Small intestine (tissue), 7 donors: ENCODE measurements around the gene ZNF764. TPM values are rescaled to one million over a fixed set of nuclear protein-coding genes. Genes with fewer than 3 reads are reported as not detected.

Source experiments
- DNase-seq, 2 donors: peaks; one replicate each; pipeline versions ENCODE4 v3.0.0 to v3.0.0-alpha.2; 2013
- FAIRE-seq: peaks from 2 replicates; lab custom pipeline; 2012; peaks lifted over from hg19 to GRCh38; lab: Jason Lieb, UNC
- H3K27ac ChIP-seq, 3 donors: one replicate each; pipeline ENCODE4 v1.5.1; 2013; ENCODE audit warnings: low read length in 2 of 3, mild to moderate bottlenecking in 2 of 3, control low read depth in 1 of 3, inconsistent platforms in 1 of 3, low read depth in 1 of 3, moderate library complexity in 1 of 3
- H3K27me3 ChIP-seq, 3 donors: one replicate each; pipeline ENCODE4 v1.6.1; 2013; ENCODE audit warnings: low read length in 3 of 3, inconsistent platforms in 1 of 3; ENCODE audit not compliant: control insufficient read depth in 3 of 3, insufficient read depth in 3 of 3
- H3K36me3 ChIP-seq, 3 donors: one replicate each; pipeline ENCODE4 v1.6.1; 2013; ENCODE audit warnings: low read length in 3 of 3, inconsistent platforms in 1 of 3, low read depth in 1 of 3, mild to moderate bottlenecking in 1 of 3, moderate library complexity in 1 of 3; ENCODE audit not compliant: control insufficient read depth in 3 of 3, insufficient read depth in 2 of 3
- H3K4me1 ChIP-seq, 3 donors: one replicate each; pipeline ENCODE4 v1.6.1; 2013; ENCODE audit warnings: low read length in 2 of 3, inconsistent platforms in 1 of 3, low read depth in 1 of 3, mild to moderate bottlenecking in 1 of 3, moderate library complexity in 1 of 3; ENCODE audit not compliant: control insufficient read depth in 3 of 3, insufficient read depth in 2 of 3
- H3K4me3 ChIP-seq, 3 donors: one replicate each; pipeline ENCODE4 v1.5.1; 2013; ENCODE audit warnings: low read length in 3 of 3, control low read depth in 1 of 3, inconsistent platforms in 1 of 3, low read depth in 1 of 3, mild to moderate bottlenecking in 1 of 3, moderate library complexity in 1 of 3
- H3K9me3 ChIP-seq, 2 donors: one replicate each; pipeline ENCODE4 v1.6.1; 2013; ENCODE audit warnings: low read depth in 1 of 2, low read length in 1 of 2; ENCODE audit not compliant: control insufficient read depth in 2 of 2, insufficient read depth in 1 of 2
- WGBS, 3 donors: extraction: QIAGEN DNeasy Blood & Tissue Kit; methylation state at CpG; one replicate each; pipeline ENCODE4 v1.1.7; 2013; 5-methylcytosine and 5-hydroxymethylcytosine counted together
- polyA plus RNA-seq, 4 donors: library from polyadenylated mRNA; stranded (reverse) in 3 of 4; unstranded in 1 of 4; fragments of 200-250 nt in 3 of 4; fragments of 120-200 nt in 1 of 4; gene quantifications; one replicate each; pipeline versions ENCODE4 v1.2.1 to v1.2.3, GENCODE V29; 2013
- donor health status: healthy with polysubstance abuse.
- donor health status: control.
- donor health status: control.
- donor health status: Bipolar disorder and iron deficiency.
- donor health status: healthy.

The ZNF764 gene
- polyA plus RNA-seq, 4 donors: 5.4 to 23.0 (median 6.2) TPM

DNA sequence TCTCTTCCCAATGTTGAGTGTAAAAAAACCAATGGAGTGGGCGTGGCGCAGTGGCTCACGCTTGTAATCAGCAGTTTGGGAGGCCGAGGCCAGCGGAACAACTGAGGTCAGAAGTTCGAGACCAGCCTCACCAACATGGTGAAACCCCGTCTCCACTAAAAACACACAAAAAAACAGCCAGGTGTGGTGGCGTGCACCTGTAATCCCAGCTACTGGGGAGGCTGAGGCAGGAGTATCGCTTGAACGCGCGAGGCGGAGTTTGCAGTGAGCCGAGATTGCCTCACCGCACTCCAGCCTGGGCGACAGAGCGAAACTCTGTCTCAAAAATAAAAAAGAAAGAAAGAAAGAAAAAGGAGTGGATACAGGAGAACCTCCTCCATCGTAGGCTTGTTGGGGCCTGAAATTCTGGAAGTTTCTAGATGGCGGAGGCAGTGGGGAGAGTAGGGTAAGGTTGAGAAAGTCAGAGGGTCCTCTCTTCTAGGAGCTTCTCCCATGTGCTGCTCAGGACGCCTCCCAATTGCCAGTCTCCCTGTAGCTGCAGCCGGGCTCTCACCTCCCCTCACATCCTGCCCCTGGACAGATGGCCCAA lies 709 bp upstream of the ZNF764 start:
- 69 to 80% (median 74%) methylated on average over 21 of the region's 21 CpGs for WGBS, 3 donors
- Histone ChIP-seq H3K4me1 (peaks cover 3 to 38% (median 4%) of the 10 kb centered on the region in 3 donors), H3K36me3 (peaks cover 0 to 29% (median 5%) of the 10 kb centered on the region in 3 donors), H3K9me3 (no peaks in the 10 kb centered on the region), H3K27ac (peak overlapping the region; percentile 83 to 96 (median 91)), H3K4me3 (peak overlapping the region in 2 of 3 donors; percentile 17 to 22), H3K27me3 (no peaks in the 10 kb centered on the region)
- DNase-seq (no peak), FAIRE-seq (no peak)

DNA sequence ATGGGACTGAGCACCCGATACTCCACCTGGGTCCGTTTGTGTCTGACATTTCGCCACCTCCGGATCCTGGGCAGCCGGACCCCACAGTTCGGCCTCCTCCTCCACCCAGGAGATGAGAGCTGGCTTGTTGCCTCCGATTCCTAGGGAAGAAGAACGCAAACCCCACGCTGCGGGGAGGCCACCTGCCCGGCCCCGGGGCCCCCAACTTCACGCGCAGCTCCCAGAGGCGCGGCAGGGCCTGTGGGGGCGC lies 542 bp downstream of the ZNF764 start:
- no peak for FAIRE-seq
- 0 to 1% (median 0%) methylated on average over 15 to 17 of the region's 17 CpGs for WGBS, 3 donors

DNA sequence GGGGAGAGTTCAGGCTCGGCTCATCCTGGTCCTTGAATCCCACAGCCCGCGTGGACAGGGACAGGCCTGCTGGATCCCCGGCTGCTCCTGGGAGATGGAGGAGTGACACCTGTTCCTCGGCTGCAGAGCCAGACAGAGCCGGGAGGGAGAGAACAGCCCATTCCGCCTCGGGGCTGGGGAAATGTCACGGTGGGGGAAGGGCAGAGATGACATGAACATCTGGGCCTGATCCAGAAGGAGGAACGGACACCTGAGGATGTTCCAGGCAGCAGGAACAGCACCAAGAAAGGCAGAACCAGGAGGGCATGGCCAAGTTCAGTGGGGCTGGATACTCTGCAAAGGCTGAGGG lies 2.1 kb downstream of the ZNF764 start:
- Histone ChIP-seq H3K27me3 (no peaks in the 10 kb centered on the region), H3K4me3 (peak overlapping the region in 1 of 3 donors; percentile 11), H3K4me1 (peaks cover 4 to 57% (median 9%) of the 10 kb centered on the region in 3 donors), H3K27ac (peak overlapping the region in 1 of 3 donors; percentile 48), H3K9me3 (no peaks in the 10 kb centered on the region), H3K36me3 (peaks cover 0 to 48% (median 8%) of the 10 kb centered on the region in 3 donors)
- 64 to 68% (median 65%) methylated on average over 10 of the region's 10 CpGs for WGBS, 3 donors
- no peak for DNase-seq
- no peak for FAIRE-seq

More for the DNA sequence above, 542 bp downstream of the ZNF764 start:
- DNase-seq: peak in 1 of 2 donors; percentile 67
- Histone ChIP-seq H3K4me3 (peak overlapping the region; percentile 73 to 78 (median 77)), H3K27ac (peak overlapping the region; percentile 85 to 96 (median 91)), H3K27me3 (no peaks in the 10 kb centered on the region), H3K9me3 (no peaks in the 10 kb centered on the region), H3K36me3 (peaks cover 0 to 39% (median 8%) of the 10 kb centered on the region in 3 donors), H3K4me1 (peaks cover 4 to 47% (median 9%) of the 10 kb centered on the region in 3 donors)

DNA sequence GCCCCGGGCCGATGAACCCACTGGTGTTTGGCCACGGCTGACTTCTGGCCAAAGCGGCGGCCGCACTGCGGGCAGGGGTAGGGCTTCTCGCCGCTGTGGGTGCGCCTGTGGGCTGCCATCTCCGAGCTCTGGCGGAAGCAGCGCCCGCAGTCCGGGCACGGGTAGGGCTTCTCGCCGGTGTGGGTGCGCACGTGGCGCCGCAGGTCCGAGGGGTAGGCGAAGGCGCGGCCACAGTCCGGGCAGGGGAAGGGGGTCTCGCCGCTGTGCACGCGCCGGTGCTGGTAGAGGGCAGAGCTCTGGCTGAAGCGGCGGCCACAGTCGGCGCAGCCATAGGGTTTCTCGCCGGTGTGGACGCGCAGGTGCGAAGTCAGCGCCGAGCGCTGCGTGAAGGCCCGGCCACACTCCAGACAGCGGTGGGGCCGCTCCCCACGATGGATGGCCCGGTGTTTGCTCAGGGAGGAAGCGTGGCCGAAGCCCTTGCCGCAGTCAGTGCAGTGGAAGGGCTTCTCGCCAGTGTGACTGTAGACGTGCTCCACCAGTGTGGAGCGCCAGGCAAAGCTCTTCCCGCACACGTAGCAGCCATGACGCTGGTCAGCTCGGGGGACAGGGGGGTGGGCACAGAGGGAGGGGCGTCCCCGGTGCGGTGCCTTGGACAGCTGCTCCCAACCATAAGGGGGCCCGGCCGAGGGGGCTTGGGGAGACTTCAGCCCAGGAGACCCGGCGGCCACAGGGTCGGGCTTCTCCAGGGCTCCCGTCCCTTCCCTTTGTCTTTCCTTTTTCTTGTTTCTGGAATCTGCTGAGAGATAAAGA lies 2.7 kb downstream of the ZNF764 start:
- 95 to 96% (median 95%) methylated on average over 56 to 69 of the region's 69 CpGs for WGBS, 3 donors
- Histone ChIP-seq H3K36me3 (peaks cover 0 to 49% (median 8%) of the 10 kb centered on the region in 3 donors), H3K4me3 (peak overlapping the region in 1 of 3 donors; percentile 11), H3K27me3 (no peaks in the 10 kb centered on the region), H3K27ac (no peak overlapping the region), H3K9me3 (no peaks in the 10 kb centered on the region), H3K4me1 (peaks cover 4 to 58% (median 9%) of the 10 kb centered on the region in 3 donors)
- DNase-seq: no peak
- FAIRE-seq: no peak

DNA sequence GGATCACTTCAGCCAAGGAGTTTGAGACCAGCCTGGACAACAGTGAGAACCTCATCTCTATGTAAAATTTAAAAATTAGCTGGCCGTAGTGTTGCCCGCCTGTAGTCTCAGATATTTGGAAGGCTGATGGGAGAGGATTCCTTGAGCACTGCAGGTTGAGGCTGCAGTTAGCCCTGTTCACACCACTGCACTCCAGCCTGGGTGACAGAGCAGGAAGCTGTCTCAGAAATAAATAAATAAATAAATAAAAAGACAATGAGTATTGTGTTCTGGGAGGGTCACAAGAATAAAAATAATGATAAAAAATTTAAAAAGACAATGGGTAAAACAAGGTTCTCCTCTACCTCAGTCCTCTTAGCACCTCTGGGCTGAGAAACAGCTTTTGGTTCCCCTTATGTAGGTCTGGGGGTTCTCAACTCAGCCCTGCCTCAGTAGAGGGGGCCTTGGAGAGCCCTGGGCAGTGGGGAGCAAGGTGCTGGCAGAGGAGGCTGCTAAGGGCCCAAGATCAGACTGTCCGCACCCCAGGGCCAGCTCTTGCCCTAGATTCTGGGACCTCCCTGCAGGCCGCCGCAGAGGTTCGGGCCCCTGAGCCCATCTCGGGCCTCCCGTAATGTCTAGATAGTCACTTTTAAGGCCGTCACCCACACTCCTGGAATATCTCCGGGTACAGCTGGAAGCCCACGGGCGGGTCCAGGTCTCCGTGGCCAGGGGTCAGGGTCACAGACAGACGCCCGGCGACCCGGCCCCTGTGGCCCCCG lies 3.4 kb downstream of the ZNF764 start:
- Histone ChIP-seq H3K4me1 (peaks cover 3 to 62% (median 9%) of the 10 kb centered on the region in 3 donors), H3K27ac (no peak overlapping the region), H3K27me3 (no peaks in the 10 kb centered on the region), H3K36me3 (peaks cover 0 to 49% (median 8%) of the 10 kb centered on the region in 3 donors), H3K4me3 (no peak overlapping the region), H3K9me3 (no peaks in the 10 kb centered on the region)
- FAIRE-seq (no peak), DNase-seq (no peak)
- 90 to 94% (median 94%) methylated on average over 18 of the region's 18 CpGs for WGBS, 3 donors

DNA sequence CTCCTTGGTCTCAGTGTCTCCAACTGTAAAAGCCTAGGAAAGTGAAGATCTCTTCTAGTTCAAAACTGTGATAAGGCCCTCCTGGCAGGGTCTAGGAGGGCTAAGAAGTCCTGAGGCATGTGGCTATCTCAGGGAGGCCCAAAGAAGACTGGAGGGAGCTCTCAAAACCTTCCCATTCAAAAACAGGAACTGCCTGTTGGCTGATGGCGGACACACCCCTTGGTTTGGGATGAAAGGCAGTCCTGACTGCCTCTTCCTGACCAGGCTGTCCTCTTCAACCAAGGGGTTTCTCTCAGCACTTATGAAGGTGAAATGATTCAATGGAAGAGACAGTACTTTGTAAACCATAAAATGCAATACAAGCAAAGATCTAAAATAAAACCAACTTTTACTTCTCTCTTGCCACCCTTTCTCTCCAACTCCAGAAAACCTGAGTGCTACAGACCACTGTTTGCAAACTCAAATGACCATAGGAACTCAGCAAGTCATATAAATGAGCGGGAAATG lies 4.7 kb downstream of the ZNF764 start:
- 88 to 100% (median 92%) methylated on average over 2 of the region's 2 CpGs for WGBS, 3 donors
- Histone ChIP-seq H3K27ac (no peak overlapping the region), H3K27me3 (no peaks in the 10 kb centered on the region), H3K4me3 (no peak overlapping the region), H3K9me3 (no peaks in the 10 kb centered on the region), H3K36me3 (peaks cover 0 to 49% (median 8%) of the 10 kb centered on the region in 3 donors), H3K4me1 (peaks cover 4 to 62% (median 9%) of the 10 kb centered on the region in 3 donors)
- FAIRE-seq (no peak), DNase-seq (no peak)

DNA sequence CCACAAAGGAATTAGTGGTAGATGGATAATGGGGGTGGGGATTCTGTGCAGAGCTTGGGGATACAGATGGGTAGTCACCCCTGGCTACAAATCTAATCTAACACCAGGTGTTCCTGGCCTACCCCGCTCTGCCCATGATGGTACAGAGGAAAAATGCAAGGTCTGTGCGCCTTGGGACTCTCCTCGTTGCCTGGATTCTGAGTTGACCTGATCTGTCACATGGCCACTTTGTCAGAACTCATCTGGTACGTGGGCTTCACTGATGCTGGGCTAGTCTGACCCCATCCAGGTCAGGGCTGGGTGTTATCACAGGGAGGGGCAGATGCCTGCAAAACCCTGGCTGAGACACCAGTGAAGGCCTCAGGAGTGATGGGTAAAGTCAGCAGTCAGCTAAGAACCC lies 5.2 kb downstream of the ZNF764 start:
- 83 to 93% (median 84%) methylated on average over 4 of the region's 4 CpGs for WGBS, 3 donors
- Histone ChIP-seq H3K36me3 (peaks cover 0 to 49% (median 8%) of the 10 kb centered on the region in 3 donors), H3K27ac (peak overlapping the region in 1 of 3 donors; percentile 32), H3K4me3 (no peak overlapping the region), H3K9me3 (peaks cover 0 to 1% of the 10 kb centered on the region in 2 donors), H3K27me3 (no peaks in the 10 kb centered on the region), H3K4me1 (peaks cover 4 to 67% (median 9%) of the 10 kb centered on the region in 3 donors)
- FAIRE-seq: no peak
- no peak for DNase-seq

DNA sequence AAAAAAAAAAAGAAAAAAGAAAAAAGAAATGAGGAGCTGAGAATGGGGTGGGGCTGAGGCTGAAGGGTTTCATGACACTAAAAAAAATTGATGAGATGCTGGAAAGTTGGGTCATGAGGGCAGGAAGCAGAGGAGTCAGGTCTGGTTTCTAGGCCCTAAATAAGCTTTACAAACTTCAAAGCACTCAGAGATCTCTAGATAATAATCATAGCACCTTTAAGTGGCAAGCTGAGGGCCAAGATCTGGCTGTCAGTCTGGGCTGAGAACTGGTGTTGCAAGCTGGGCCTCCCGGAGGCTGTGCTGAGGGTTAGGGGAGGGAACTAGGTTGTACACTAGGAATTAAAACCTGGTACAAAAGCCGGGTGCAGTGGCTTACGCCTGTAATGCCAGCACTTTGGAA lies 6.4 kb downstream of the ZNF764 start:
- Histone ChIP-seq H3K36me3 (peaks cover 0 to 46% (median 8%) of the 10 kb centered on the region in 3 donors), H3K27ac (peak overlapping the region in 2 of 3 donors; percentile 8), H3K4me1 (peaks cover 4 to 67% (median 6%) of the 10 kb centered on the region in 3 donors), H3K27me3 (no peaks in the 10 kb centered on the region), H3K4me3 (no peak overlapping the region), H3K9me3 (peaks cover 0 to 5% of the 10 kb centered on the region in 2 donors)
- 40 to 79% (median 55%) methylated on average over 3 of the region's 3 CpGs for WGBS, 3 donors
- FAIRE-seq (no peak), DNase-seq (peak in 1 of 2 donors; percentile 38)
